Eye (tissue), 1 donor: ENCODE data around the gene PLEKHA5.
"Not testable (repeated sequence)": the region's sequence is repeated elsewhere in the genome, so short reads cannot be mapped to it uniquely, and the experiment has no call there.

ENCODE experiments used
- DNase-seq: peaks from one replicate; pipeline ENCODE4 v3.0.0-alpha.2; 2015

PLEKHA5 gene

DNA sequence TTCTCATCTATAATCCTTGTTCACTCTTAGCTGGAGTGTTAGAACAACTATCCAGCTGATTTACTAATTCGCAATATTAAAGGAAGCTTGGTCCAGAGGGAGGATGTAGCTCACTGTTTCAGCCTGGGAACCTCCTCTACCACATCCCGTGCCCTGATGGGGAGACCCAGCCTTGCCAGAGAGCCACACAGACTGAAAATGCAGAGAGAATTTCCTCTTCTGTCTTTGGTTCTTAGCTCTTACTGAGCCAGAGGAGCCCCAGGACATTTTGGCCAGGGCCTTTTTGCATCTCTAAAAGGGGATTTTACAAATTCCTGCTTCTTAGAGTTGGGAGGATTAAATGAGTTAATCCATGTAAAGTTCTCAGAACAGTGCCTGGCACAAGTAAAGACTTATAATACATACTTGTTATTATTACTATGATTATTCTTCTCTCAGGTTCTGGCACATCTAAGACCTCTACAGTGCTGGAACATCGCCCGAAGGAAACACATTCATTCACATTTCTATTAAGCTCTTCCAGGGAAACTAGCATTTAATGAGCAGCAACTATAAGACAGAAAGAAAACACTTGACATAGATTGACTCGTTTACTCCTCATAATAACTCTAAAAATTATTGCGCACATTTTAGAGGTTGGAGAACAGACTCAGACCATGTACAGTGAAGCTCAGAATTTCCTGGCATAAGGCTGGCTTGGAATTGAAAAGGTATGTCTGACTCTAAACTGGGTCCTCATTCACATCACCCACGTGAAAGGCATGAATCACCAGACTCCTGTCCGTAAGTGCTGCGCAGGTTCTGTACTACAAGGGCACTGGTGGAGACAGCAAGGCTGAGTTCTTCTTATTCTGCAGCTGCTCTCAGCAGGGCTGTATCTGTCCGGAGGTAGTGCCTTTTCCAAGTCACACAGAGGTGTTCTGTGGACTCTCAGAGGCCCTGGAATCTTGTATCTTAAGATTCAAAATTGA is 282.0 kb downstream of the PLEKHA5 start:
- no peak for DNase-seq

DNA sequence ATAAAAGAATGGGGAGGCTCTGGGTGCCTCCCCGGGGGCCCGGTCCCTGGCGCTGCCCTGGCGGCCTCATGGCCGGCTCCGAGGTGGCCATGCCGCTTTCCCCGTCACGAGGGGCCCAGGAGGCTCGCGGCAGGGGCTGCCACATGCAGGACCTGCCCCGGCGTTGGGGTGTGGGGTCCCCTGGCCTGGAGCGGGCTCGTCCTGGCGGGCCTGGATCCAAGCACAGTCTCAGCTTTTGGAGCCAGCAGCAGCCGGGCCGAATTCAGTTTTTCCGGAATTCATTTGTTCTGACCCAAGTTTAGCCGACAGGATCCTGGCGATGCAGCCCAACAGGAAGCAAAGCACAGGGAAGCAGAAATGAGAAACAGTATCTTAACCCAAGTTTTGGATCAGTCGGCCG is 283.3 kb downstream of the PLEKHA5 start:
- DNase-seq, result no peak

DNA sequence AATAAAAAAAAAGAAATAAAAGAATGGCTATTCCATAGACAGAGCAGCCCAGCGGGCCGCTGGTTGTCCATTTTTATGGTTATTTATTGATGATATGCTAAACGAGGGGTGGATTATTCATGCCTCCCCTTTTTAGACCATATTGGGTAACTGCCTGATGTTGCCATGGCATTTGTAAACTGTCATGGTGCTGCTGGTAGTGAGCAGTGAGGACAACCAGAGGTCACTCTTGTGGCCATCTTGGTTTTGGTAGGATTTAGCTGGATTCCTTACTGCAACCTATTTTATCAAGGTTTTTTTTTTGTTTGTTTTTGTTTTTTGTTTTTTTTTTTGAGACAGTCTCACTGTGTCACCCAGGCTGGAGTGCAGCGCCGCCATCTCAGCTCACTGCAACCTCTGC is 284.0 kb downstream of the PLEKHA5 start:
- not testable (repeated sequence) for DNase-seq

GRCh38 chr12:19415563-19415962 is 286.0 kb downstream of the PLEKHA5 start:
- no peak for DNase-seq

GRCh38 chr12:19419086-19419485 is 289.6 kb downstream of the PLEKHA5 start:
- no peak for DNase-seq

DNA sequence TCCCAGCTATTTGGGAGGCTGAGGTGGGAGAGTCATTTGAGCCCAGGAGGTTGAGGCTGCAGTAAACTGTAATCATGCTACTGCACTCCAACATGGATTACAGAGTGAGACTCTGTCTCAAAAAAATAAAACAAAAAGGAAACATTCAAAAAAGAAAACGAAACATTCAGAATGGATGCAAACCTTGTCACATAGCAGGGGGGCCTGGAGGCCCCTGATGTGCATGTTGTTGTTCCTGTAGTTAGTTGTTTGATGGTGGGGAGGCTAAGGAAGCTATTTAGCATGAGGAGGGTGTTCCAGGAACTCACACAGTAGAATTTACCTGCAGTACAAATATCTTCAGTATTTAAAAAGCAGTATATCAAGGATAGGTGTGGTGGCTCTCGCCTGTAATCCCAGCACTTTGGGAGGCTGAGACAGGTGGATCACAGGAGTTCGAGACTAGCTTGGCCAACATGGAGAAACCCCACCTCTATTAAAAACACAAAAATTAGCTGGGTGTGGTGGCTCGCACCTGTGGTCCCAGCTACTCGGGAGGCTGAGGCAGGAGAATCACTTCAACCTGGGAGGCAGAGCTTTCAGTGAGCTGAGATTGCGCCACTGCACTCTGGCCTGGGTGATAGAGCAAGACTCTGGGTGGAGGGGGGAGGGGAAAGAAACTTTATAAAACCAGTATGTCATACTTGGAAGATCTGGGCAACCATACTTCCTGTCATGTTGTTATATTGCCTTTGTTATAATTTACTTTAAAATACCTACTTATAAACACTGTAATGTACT is 292.2 kb downstream of the PLEKHA5 start:
- DNase-seq, result no peak

DNA sequence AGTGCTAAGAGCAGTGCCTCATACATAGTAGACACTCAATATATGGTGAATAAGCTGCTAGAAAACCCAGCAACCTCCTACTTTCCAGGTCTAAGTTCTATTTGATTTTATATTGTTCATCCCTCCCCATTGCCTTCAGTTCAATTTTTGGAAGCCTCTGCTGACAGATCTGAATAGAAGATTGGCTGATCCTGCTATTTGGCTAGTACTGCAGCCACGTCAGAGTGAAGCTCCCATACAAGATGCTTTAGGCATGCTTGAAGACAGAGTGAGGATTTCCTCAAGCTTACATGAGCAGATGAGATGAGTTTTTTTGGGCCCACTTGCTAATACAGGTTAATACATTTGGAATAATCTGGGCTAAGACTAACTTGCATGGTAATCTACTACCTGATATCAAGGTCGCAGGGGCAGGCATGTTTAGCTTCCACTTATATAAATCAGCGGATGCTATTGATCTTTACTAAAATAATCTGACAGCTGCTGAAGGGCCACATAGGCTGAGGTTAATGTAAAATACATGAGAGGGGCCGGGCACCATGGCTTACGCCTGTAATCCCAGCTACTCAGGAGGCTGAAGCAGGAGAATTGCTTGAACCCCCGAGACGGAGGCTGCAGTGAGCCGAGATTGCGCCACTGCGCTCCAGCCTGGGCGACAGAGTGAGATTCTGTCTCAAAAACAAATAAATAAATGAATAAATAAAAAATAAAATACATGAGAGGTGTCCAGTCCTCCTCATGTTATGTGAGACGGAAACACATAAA is 293.8 kb downstream of the PLEKHA5 start:
- no peak for DNase-seq
